GM13977 (cell line): Measurements from ENCODE around the gene NCLN.
"Not testable (repeated sequence)": the region's sequence is repeated elsewhere in the genome, so short reads cannot be mapped to it uniquely, and the experiment has no call there.

Source experiments
- DNase-seq: peaks from one replicate; pipeline ENCODE4 v3.0.0; 2012; ENCODE audit warnings: low spot score
- CTCF ChIP-seq: IDR thresholded peaks from 2 replicates; pipeline ENCODE4 v1.5.1; 2012; ENCODE audit warnings: mild to moderate bottlenecking, control low read depth; ENCODE audit not compliant: insufficient read depth; ENCODE audit errors: extremely low read depth, missing control alignments
- in situ Hi-C: fragments of 300-500 bp; cut with MboI; formaldehyde crosslinking; loops from one replicate; pipeline ENCODE4 v1.12.0; 2022; ENCODE audit warnings: low sequenced_read_pairs, low pct_unique_long_range_greater_than_20kb, mixed read lengths, inconsistent platforms; ENCODE audit not compliant: unreplicated experiment

NCLN gene

DNA sequence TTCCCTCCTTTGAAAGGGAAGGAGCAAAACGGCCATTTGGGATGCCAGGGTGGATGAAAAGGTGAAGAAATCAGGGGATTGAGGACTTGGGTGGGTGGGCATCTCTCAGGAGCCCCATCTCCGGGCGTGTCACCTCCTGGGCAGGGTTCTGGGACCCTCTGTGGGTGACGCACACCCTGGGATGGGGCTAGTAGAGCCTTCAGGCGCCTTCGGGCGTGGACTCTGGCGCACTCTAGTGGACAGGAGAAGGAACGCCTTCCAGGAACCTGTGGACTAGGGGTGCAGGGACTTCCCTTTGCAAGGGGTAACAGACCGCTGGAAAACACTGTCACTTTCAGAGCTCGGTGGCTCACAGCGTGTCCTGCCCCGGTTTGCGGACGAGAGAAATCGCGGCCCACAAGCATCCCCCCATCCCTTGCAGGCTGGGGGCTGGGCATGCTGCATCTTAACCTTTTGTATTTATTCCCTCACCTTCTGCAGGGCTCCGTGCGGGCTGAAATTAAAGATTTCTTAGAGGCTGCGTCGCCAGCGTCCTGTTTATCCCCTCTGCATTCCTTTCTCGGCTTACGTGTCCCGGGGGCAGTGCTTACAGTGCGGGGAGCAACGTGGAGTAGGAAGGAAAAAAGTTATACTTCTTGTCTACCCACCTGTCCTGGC is 22.4 kb upstream of the NCLN start:
- TF ChIP-seq CTCF = peak; percentile 96
- in situ Hi-C loops = loop anchor here (5.0 kb wide), 1 partner anchor 36 kb away; no protein-coding TSS in a partner anchor
- peak; percentile 92 for DNase-seq

- in situ Hi-C loops = loop anchor here (5.0 kb wide), 1 partner anchor 37 kb away; no protein-coding TSS in a partner anchor
- no peak for TF ChIP-seq CTCF
- DNase-seq = no peak
These were observed 21.8 kb upstream of the NCLN start for GRCh38 chr19:3163943-3164342.

DNA sequence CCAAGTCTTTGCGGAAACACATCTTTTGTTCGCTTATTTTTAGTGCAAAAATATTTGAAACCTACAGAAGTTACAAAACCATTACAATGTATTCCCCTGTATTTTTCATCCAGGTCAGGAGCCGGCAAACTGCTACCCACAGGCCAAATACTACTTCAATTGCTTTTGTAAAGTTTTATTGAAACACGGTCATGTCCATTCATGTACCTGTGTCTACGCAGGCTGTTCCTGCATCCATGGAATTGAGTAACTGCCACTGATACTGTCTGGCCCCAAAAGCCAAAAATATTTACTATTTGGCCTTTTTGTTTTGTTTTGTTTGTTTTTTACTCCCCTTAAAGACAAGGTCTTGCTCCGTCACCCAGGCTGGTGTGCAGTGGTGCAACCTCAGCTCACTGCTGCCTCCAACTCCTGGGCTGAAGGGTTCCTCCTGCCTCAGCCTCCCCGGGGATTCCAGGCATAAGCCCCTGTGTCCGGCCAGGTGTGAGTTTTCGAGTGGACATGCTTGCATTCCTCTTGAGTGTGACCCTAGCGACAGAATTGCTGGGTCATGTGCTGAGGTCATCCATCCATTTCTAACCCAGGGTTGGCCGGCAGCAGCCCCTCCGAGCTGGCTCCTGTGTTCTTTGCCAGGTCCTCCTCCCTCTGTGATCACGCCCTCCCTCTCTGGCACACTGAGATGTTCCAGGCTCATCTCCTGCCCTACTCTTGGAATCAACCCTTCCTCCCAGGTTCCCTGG is 18.0 kb upstream of the NCLN start:
- TF ChIP-seq CTCF = no peak
- in situ Hi-C loops = no loop called here
- no peak for DNase-seq

GRCh38 chr19:3171894-3172672 is 13.6 kb upstream of the NCLN start:
- TF ChIP-seq CTCF = no peak
- in situ Hi-C loops = no loop called here
- no peak for DNase-seq

DNA sequence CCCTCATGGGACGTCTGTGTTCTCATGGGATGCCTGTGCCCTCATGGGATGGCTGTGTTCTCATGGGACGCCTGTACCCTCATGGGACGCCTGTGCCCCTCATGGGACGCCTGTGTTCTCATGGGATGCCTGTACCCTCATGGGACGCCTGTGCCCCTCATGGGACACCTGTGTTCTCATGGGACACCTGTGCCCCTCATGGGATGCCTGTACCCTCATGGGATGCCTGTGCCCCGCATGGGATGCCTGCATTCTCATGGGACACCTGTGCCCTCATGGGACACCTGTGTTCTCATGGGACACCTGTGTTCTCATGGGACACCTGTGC is 13.1 kb upstream of the NCLN start:
- in situ Hi-C loops = not testable (repeated sequence)

DNA sequence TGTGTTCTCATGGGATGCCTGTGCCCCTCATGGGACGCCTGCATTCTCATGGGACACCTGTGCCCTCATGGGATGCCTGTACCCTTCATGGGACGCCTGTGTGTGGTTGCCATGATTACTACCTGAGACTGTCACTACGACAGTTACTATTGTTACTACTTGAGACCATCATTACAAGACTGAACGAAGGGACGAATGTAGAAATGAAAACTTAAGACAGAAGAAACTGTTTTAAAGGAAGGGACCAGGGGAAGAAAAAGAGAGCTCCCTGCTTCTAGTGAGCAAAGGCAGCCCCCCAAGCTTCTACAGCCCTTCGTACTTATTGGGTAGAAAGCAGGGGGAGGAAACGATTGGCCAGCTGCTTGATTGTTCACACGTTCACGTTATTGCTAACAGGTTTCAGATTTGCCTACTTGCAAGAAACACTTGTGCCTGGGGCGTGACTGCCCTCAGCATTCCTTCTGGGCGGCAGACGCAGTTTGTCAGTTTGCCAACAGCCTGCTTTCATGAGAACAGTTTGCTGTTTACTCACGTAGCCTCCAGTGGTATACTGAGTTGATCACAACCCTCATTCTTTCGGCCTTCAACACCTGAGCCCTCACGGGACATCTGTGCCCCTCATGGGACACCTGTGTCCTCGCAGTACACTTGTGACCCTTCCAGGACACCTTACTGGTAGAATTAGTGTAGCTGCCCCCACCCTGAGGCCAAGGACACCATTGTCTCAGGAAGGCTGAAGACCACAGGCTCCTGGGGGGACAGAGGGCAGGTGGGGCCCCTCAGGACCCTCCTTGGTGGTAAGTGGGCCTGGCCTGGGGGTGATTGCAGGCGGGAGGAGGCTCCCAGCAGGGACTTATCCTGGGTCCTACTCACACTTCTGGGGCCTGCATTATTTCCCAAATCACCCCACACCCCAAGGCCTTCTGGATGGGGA is 9.7 kb upstream of the NCLN start:
- no peak for DNase-seq
- no peak for TF ChIP-seq CTCF
- in situ Hi-C loops = no loop called here

More for the DNA sequence above, 13.1 kb upstream of the NCLN start:
- not testable (repeated sequence) for DNase-seq
